Measurements from ENCODE around the gene PLA2G3. TPM values are rescaled to one million over a fixed set of nuclear protein-coding genes. Genes with fewer than 3 reads are reported as not detected.

Gene PLA2G3, protein sequence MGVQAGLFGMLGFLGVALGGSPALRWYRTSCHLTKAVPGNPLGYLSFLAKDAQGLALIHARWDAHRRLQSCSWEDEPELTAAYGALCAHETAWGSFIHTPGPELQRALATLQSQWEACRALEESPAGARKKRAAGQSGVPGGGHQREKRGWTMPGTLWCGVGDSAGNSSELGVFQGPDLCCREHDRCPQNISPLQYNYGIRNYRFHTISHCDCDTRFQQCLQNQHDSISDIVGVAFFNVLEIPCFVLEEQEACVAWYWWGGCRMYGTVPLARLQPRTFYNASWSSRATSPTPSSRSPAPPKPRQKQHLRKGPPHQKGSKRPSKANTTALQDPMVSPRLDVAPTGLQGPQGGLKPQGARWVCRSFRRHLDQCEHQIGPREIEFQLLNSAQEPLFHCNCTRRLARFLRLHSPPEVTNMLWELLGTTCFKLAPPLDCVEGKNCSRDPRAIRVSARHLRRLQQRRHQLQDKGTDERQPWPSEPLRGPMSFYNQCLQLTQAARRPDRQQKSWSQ
- 5.0 TPM for total RNA-seq
- long read RNA-seq, transcript PLA2G3-201 (7 exons, 2,697 nt): major isoform, 5 of 10 reads
- long read RNA-seq, partial matches to known transcripts: 3 of 10 reads
- long read RNA-seq, other reads (novel, unspliced or antisense): 2 of 10 reads

DNA sequence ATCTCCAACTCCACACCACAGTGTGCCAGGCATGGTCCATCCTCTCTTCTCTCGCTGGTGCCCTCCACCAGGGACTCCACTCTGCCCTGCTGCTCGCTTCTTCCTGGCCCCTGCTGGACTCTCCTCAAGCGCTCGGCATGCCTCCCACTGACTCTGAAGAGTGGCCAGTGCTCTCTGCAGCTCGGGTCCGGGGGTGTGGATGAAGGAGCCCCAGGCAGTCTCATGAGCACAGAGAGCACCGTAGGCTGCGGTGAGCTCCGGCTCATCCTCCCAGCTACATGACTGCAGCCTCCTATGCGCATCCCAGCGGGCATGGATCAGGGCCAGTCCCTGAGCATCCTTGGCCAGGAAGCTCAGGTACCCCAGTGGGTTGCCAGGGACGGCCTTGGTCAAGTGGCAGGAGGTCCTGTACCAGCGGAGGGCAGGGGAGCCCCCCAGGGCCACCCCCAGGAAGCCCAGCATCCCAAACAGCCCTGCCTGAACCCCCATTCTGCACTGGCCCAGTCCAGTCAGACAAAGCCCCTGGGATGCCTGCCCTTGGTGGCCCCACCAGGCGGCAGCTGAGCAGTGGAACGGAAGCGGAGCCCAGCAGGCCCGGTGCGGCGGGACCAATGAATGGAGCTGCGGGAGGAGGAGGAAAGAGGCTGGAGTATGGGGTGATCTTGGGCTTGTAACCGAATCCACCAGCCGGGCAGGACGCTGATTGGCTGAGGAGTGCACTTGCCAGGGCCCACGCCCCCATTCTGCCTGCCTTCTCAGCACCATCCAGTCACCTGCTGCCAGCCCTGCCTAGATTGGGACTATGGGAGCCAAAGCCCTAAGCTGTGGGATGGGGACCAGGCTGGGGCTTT lies at the start of gene PLA2G3:
Gene PLA2G3, minus strand, starts transcription at position 643 of the 851 bp plus-strand sequence. Its CDS starts 154 bp downstream, at position 489.
- peak; percentile 91 to 93 for ATAC-seq
- intact Hi-C loops (cut with DNase I): no loop called here
- Histone ChIP-seq H3K4me3 (peak within 1 kb of the TSS; percentile 40), H3K36me3 (no peaks in the 10 kb centered on the region), H3K27ac (peak within 1 kb of the TSS; percentile 73), H3K4me1 (peaks cover 6% of the 10 kb centered on the region), H3K27me3 (ENCODE audit: low read depth) (no peaks in the 10 kb centered on the region), H3K9me3 (no peaks in the 10 kb centered on the region)
- peak; percentile 91 for DNase-seq
- TF ChIP-seq, protein P1, sequence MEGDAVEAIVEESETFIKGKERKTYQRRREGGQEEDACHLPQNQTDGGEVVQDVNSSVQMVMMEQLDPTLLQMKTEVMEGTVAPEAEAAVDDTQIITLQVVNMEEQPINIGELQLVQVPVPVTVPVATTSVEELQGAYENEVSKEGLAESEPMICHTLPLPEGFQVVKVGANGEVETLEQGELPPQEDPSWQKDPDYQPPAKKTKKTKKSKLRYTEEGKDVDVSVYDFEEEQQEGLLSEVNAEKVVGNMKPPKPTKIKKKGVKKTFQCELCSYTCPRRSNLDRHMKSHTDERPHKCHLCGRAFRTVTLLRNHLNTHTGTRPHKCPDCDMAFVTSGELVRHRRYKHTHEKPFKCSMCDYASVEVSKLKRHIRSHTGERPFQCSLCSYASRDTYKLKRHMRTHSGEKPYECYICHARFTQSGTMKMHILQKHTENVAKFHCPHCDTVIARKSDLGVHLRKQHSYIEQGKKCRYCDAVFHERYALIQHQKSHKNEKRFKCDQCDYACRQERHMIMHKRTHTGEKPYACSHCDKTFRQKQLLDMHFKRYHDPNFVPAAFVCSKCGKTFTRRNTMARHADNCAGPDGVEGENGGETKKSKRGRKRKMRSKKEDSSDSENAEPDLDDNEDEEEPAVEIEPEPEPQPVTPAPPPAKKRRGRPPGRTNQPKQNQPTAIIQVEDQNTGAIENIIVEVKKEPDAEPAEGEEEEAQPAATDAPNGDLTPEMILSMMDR (IDR thresholded peaks at IDR 0.05): no peak

- no peak overlapping the region for H3K27ac ChIP-seq
- no peak for ATAC-seq
- H3K36me3 ChIP-seq: peaks cover 58% of the 10 kb centered on the region
- intact Hi-C loops (cut with DNase I): no loop called here
- no peak for DNase-seq
- H3K4me3 ChIP-seq: no peak overlapping the region
- TF ChIP-seq, protein P1 (IDR thresholded peaks at IDR 0.05): no peak
- no peaks in the 10 kb centered on the region for H3K4me1 ChIP-seq
- H3K27me3 ChIP-seq (ENCODE audit: low read depth): no peaks in the 10 kb centered on the region
- H3K9me3 ChIP-seq: no peaks in the 10 kb centered on the region
Measured at GRCh38 chr22:31187627-31188026, 47.3 kb upstream of the PLA2G3 start.

GRCh38 chr22:31185056-31185455 lies 44.7 kb upstream of the PLA2G3 start:
- Histone ChIP-seq H3K36me3 (peaks cover 49% of the 10 kb centered on the region), H3K4me1 (no peaks in the 10 kb centered on the region), H3K27me3 (ENCODE audit: low read depth) (no peaks in the 10 kb centered on the region), H3K9me3 (no peaks in the 10 kb centered on the region), H3K4me3 (no peak overlapping the region), H3K27ac (no peak overlapping the region)
- TF ChIP-seq, protein P1 (IDR thresholded peaks at IDR 0.05): no peak
- no peak for ATAC-seq
- DNase-seq: no peak
- intact Hi-C loops (cut with DNase I): no loop called here

DNA sequence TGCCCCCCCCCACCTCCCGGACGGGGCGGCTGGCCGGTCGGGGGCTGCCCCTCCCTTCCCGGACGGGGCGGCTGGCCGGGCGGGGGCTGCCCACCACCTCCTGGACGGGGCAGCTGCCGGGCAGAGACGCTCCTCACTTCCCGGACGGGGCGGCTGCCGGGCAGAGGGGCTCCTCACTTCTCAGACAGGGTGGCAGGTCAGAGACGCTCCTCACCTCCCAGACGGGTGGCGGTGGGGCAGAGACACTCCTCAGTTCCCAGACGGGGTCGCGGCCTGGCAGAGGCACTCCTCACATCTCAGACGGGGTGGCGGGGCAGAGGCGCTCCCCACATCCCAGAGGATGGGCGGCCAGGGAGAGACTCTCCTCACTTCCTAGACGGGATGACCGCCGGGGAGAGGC lies 43.7 kb upstream of the PLA2G3 start:
- TF ChIP-seq, protein P1 (IDR thresholded peaks at IDR 0.05): no peak
- DNase-seq (no peak), ATAC-seq (no peak)
- intact Hi-C loops (cut with DNase I): no loop called here
- no peaks in the 10 kb centered on the region for H3K27me3 ChIP-seq (ENCODE audit: low read depth)
- no peak overlapping the region for H3K4me3 ChIP-seq
- peaks cover 7% of the 10 kb centered on the region for H3K4me1 ChIP-seq
- no peak overlapping the region for H3K27ac ChIP-seq
- H3K36me3 ChIP-seq: peaks cover 49% of the 10 kb centered on the region
- H3K9me3 ChIP-seq: no peaks in the 10 kb centered on the region

GRCh38 chr22:31179345-31179744 lies 39.0 kb upstream of the PLA2G3 start:
- H3K9me3 ChIP-seq: no peaks in the 10 kb centered on the region
- no peak overlapping the region for H3K27ac ChIP-seq
- intact Hi-C loops (cut with DNase I): no loop called here
- H3K4me3 ChIP-seq: no peak overlapping the region
- H3K4me1 ChIP-seq: peaks cover 13% of the 10 kb centered on the region
- H3K36me3 ChIP-seq: peaks cover 47% of the 10 kb centered on the region
- DNase-seq: no peak
- no peaks in the 10 kb centered on the region for H3K27me3 ChIP-seq (ENCODE audit: low read depth)
- TF ChIP-seq, protein P1 (IDR thresholded peaks at IDR 0.05): no peak
- peak; percentile 9 to 21 for ATAC-seq

Measured in lower lobe of right lung (tissue), 2 donors.